GM23338 (cell line): ENCODE results near the gene GSTM2. TPM values are rescaled to one million over a fixed set of nuclear protein-coding genes. Genes with fewer than 3 reads are reported as not detected.

Experiments used
- ATAC-seq: fragments of 200-7000 bp; cut with Tn5 transposase; 3 replicates; pipeline ENCODE4 v1.9.1; 2020
- DNase-seq: peaks from one replicate; pipeline ENCODE4 v3.0.0-alpha.2; 2015; ENCODE audit warnings: low spot score
- H2AFZ ChIP-seq: fragments of 200-600 bp; sonication (generic); 2 replicates; pipeline ENCODE4 v1.8.0; 2016; ENCODE audit warnings: antibody characterized with exemption, mild to moderate bottlenecking, moderate library complexity
- H3F3A ChIP-seq: fragments of 200-600 bp; sonication (generic); replicated peaks from 2 replicates; pipeline ENCODE4 v1.8.0; 2017; ENCODE audit warnings: antibody characterized with exemption, mixed run types, low read depth
- H3K27ac ChIP-seq: fragments of 200-600 bp; sonication (generic); 2 replicates; pipeline ENCODE4 v1.6.1; 2016; ENCODE audit warnings: low read depth
- H3K27me3 ChIP-seq: fragments of 200-600 bp; sonication (generic); 2 replicates; pipeline ENCODE4 v1.8.0; 2016; ENCODE audit warnings: mild to moderate bottlenecking, mixed run types, moderate library complexity; ENCODE audit not compliant: insufficient read depth
- H3K36me3 ChIP-seq: fragments of 200-600 bp; sonication (generic); 2 replicates; pipeline ENCODE4 v1.8.0; 2016; ENCODE audit warnings: mild to moderate bottlenecking; ENCODE audit not compliant: insufficient read depth
- H3K4me1 ChIP-seq: fragments of 200-600 bp; sonication (generic); 2 replicates; pipeline ENCODE4 v1.8.0; 2016; ENCODE audit warnings: mild to moderate bottlenecking, moderate library complexity; ENCODE audit not compliant: insufficient read depth
- H3K4me2 ChIP-seq: fragments of 200-600 bp; sonication (generic); 2 replicates; pipeline ENCODE4 v1.7.1; 2017; ENCODE audit warnings: mixed run types
- H3K4me3 ChIP-seq: fragments of 200-600 bp; sonication (generic); 2 replicates; pipeline ENCODE4 v1.6.1; 2016; ENCODE audit warnings: mixed run types
- H3K79me2 ChIP-seq: fragments of 200-600 bp; sonication (generic); replicated peaks from 2 replicates; pipeline ENCODE4 v1.8.0; 2017; ENCODE audit warnings: mild to moderate bottlenecking; ENCODE audit not compliant: insufficient read depth
- H3K9me2 ChIP-seq: fragments of 200-600 bp; sonication (generic); 2 replicates; pipeline ENCODE4 v1.8.0; 2017; ENCODE audit not compliant: insufficient read depth
- H4K20me1 ChIP-seq: fragments of 200-600 bp; sonication (generic); replicated peaks from 2 replicates; pipeline ENCODE4 v1.8.0; 2017; ENCODE audit warnings: mild to moderate bottlenecking; ENCODE audit not compliant: insufficient read depth
- H3K27ac Mint-ChIP-seq: 2 replicates; pipeline ENCODE4 v1.8.0; 2020; ENCODE audit warnings: inconsistent platforms, mild to moderate bottlenecking, moderate library complexity, mixed read lengths
- H3K27me3 Mint-ChIP-seq: 3 replicates; pipeline ENCODE4 v1.8.0; 2022; ENCODE audit warnings: low read depth, mild to moderate bottlenecking, moderate library complexity, mixed read lengths, inconsistent platforms; ENCODE audit not compliant: insufficient read depth, poor library complexity
- H3K36me3 Mint-ChIP-seq: 3 replicates; pipeline ENCODE4 v1.8.0; 2021; ENCODE audit warnings: low read depth, mild to moderate bottlenecking, inconsistent platforms, moderate library complexity, mixed read lengths
- H3K4me1 Mint-ChIP-seq: 3 replicates; pipeline ENCODE4 v1.8.0; 2020; ENCODE audit warnings: mild to moderate bottlenecking, inconsistent platforms, mixed read lengths
- H3K4me3 Mint-ChIP-seq: 3 replicates; pipeline ENCODE4 v1.8.0; 2021; ENCODE audit warnings: moderate library complexity, mild to moderate bottlenecking, inconsistent platforms, mixed read lengths
- H3K9me3 Mint-ChIP-seq: 3 replicates; pipeline ENCODE4 v1.8.0; 2020; ENCODE audit warnings: moderate library complexity, mild to moderate bottlenecking, inconsistent platforms, mixed read lengths
- CREB1 ChIP-seq: fragments of 250-450 bp; sonication (Bioruptor Pico); IDR thresholded peaks from 2 replicates; pipeline ENCODE4 v1.5.0; 2020; ENCODE audit warnings: low read depth, mild to moderate bottlenecking, moderate library complexity
- EZH2 ChIP-seq: fragments of 200-600 bp; sonication (generic); IDR thresholded peaks from one replicate; pipeline ENCODE4 v1.8.0; 2017; ENCODE audit warnings: antibody characterized with exemption, mild to moderate bottlenecking, low read depth; ENCODE audit not compliant: unreplicated experiment
- EZH2phosphoT487 ChIP-seq: fragments of 200-600 bp; sonication (generic); IDR thresholded peaks from one replicate; pipeline ENCODE4 v1.8.1; 2018; ENCODE audit warnings: antibody characterized with exemption; ENCODE audit not compliant: unreplicated experiment
- JUNB ChIP-seq: IDR thresholded peaks from one replicate; pipeline ENCODE4 v1.6.1; 2016; ENCODE audit warnings: antibody characterized with exemption; ENCODE audit not compliant: unreplicated experiment
- NANOG ChIP-seq: IDR thresholded peaks from 2 replicates; pipeline ENCODE4 v1.6.1; 2016; ENCODE audit warnings: antibody characterized with exemption, borderline replicate concordance
- POLR2AphosphoS5 ChIP-seq: IDR thresholded peaks from 2 replicates; pipeline ENCODE4 v1.6.1; 2016; ENCODE audit warnings: antibody characterized with exemption, low read depth
- STAT1 ChIP-seq: IDR thresholded peaks from one replicate; pipeline ENCODE4 v1.6.1; 2016; ENCODE audit warnings: antibody characterized with exemption; ENCODE audit not compliant: unreplicated experiment
- ZNF114 ChIP-seq: fragments of 250-450 bp; sonication (Bioruptor Pico); IDR thresholded peaks from 2 replicates; pipeline ENCODE4 v1.5.0; 2020; ENCODE audit warnings: mild to moderate bottlenecking, moderate library complexity
- ZNF331 ChIP-seq: fragments of 250-450 bp; sonication (Bioruptor Pico); IDR thresholded peaks from 2 replicates; pipeline ENCODE4 v1.5.0; 2020; ENCODE audit warnings: low read depth, mild to moderate bottlenecking, moderate library complexity
- polyA plus RNA-seq: library from polyadenylated mRNA; unstranded; fragments of >200 nt; fragmentation: Nextera tagmentation; extraction: Ambion mirVana; gene quantifications from 2 replicates; pipeline ENCODE4 v1.2.1, GENCODE V29; 2016
- total RNA-seq: library from RNA; depleted of rRNA; stranded (reverse); fragments of >200 nt; shearing (Covaris generic); gene quantifications from 2 replicates; pipeline ENCODE4 v1.2.3, GENCODE V29; 2014
- TF ChIP-seq, protein P1 (sequence below), 2 experiments: fragments of 200-600 bp in 1 of 2; sonication (generic) in 1 of 2; conservative IDR thresholded peaks; 2 replicates each; pipeline versions ENCODE4 v1.5.1 to v1.6.1; 2016 to 2017; ENCODE audit warnings: antibody characterized with exemption in 2 of 2, low read depth in 2 of 2, mild to moderate bottlenecking in 2 of 2, moderate library complexity in 1 of 2
- TF ChIP-seq, protein P2 (sequence below): IDR thresholded peaks from 2 replicates; pipeline ENCODE4 v1.6.1; 2016; ENCODE audit warnings: antibody characterized with exemption
- TF ChIP-seq, protein P3 (sequence below): fragments of 250-450 bp; sonication (Bioruptor Pico); IDR thresholded peaks from 2 replicates; pipeline ENCODE4 v1.5.0; 2020; ENCODE audit warnings: mild to moderate bottlenecking, moderate library complexity

Gene GSTM2
- total and polyA plus RNA-seq, 2 experiments from 2014 or later = 8.9 to 16.0 TPM

DNA sequence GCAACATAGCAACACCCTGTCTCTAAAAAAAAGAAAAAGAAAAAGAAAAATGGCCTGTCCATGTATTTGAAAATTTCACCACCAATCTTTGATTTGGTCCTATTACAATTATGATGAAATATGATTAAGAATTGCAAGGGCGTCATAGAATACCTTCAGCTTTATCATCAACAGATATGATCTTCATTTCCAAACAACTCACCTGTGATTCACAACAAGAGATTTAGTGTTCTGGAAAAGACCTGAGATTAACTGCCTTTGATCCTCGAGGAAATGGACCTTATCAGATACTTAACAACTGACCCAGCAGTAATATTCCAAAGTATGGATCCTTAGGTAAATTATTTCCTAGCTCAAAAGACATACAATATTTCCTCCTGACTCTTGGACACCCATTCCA is 15.5 kb upstream of the GSTM2 start:
- ATAC-seq = no peak
- Mint-ChIP-seq H3K27ac (no peak overlapping the region), H3K9me3 (no peaks in the 10 kb centered on the region), H3K36me3 (no peaks in the 10 kb centered on the region), H3K4me3 (no peak overlapping the region), H3K4me1 (peaks cover 11% of the 10 kb centered on the region), H3K27me3 (peaks cover 5% of the 10 kb centered on the region)
- Histone ChIP-seq H2AFZ (no peak overlapping the region), H3K4me3 (no peak overlapping the region), H3K79me2 (no peaks in the 10 kb centered on the region), H3K36me3 (no peaks in the 10 kb centered on the region), H3K9me2 (no peaks in the 10 kb centered on the region), H3K4me1 (peaks cover 10% of the 10 kb centered on the region; the same call in 1 of the 2 replicates), H4K20me1 (no peaks in the 10 kb centered on the region; the same call in 1 of the 2 replicates), H3K4me2 (no peak overlapping the region), H3K27ac (no peak overlapping the region), H3F3A (peaks cover 6% of the 10 kb centered on the region), H3K27me3 (peaks cover 18% of the 10 kb centered on the region)
- TF ChIP-seq CREB1 (CRISPR knock-in tag) (no peak), POLR2AphosphoS5 (no peak), ZNF331 (CRISPR knock-in tag) (no peak), NANOG (no peak), ZNF114 (CRISPR knock-in tag) (no peak), JUNB (no peak), EZH2phosphoT487 (no peak), EZH2 (no peak), STAT1 (no peak)
- TF ChIP-seq, protein P1, sequence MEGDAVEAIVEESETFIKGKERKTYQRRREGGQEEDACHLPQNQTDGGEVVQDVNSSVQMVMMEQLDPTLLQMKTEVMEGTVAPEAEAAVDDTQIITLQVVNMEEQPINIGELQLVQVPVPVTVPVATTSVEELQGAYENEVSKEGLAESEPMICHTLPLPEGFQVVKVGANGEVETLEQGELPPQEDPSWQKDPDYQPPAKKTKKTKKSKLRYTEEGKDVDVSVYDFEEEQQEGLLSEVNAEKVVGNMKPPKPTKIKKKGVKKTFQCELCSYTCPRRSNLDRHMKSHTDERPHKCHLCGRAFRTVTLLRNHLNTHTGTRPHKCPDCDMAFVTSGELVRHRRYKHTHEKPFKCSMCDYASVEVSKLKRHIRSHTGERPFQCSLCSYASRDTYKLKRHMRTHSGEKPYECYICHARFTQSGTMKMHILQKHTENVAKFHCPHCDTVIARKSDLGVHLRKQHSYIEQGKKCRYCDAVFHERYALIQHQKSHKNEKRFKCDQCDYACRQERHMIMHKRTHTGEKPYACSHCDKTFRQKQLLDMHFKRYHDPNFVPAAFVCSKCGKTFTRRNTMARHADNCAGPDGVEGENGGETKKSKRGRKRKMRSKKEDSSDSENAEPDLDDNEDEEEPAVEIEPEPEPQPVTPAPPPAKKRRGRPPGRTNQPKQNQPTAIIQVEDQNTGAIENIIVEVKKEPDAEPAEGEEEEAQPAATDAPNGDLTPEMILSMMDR (conservative IDR thresholded peaks at IDR 0.05; ENCODE audit: low read depth in 2 of 2) = no peak
- TF ChIP-seq, protein P2, sequence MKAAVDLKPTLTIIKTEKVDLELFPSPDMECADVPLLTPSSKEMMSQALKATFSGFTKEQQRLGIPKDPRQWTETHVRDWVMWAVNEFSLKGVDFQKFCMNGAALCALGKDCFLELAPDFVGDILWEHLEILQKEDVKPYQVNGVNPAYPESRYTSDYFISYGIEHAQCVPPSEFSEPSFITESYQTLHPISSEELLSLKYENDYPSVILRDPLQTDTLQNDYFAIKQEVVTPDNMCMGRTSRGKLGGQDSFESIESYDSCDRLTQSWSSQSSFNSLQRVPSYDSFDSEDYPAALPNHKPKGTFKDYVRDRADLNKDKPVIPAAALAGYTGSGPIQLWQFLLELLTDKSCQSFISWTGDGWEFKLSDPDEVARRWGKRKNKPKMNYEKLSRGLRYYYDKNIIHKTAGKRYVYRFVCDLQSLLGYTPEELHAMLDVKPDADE = no peak
- DNase-seq = no peak

DNA sequence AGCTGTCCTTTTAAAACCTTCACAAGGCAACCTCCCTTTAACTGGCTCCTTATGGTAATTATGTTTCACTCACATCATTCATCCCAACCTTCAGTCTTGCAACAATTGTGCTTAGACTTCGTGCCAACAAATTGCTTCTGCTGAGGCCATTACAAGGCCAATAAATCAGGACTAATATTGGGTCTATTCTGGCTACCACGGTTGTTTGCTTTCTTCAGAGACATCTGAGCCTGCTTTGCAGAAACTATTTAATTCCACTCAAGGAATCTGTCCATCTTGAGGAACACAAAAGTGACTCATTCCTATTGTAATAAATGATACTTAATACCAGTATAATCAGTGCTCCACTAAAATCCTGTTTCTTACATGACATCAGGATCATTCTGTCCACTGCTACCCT is 14.6 kb upstream of the GSTM2 start:
- Histone ChIP-seq H2AFZ (no peak overlapping the region), H3K4me2 (no peak overlapping the region), H3K4me1 (peaks cover 10% of the 10 kb centered on the region; the same call in 1 of the 2 replicates), H3K9me2 (no peaks in the 10 kb centered on the region), H3F3A (peaks cover 6% of the 10 kb centered on the region), H3K36me3 (no peaks in the 10 kb centered on the region), H4K20me1 (no peaks in the 10 kb centered on the region; the same call in 1 of the 2 replicates), H3K27me3 (peaks cover 18% of the 10 kb centered on the region), H3K27ac (no peak overlapping the region), H3K4me3 (no peak overlapping the region), H3K79me2 (no peaks in the 10 kb centered on the region)
- DNase-seq (no peak), ATAC-seq (no peak)
- peaks cover 11% of the 10 kb centered on the region for H3K4me1 Mint-ChIP-seq
- peaks cover 5% of the 10 kb centered on the region for H3K27me3 Mint-ChIP-seq
- H3K4me3 Mint-ChIP-seq = no peak overlapping the region
- no peak overlapping the region for H3K27ac Mint-ChIP-seq
- H3K36me3 Mint-ChIP-seq = no peaks in the 10 kb centered on the region
- H3K9me3 Mint-ChIP-seq = no peaks in the 10 kb centered on the region
- TF ChIP-seq ZNF114 (CRISPR knock-in tag) = no peak
- TF ChIP-seq STAT1 = no peak
- TF ChIP-seq, protein P3, sequence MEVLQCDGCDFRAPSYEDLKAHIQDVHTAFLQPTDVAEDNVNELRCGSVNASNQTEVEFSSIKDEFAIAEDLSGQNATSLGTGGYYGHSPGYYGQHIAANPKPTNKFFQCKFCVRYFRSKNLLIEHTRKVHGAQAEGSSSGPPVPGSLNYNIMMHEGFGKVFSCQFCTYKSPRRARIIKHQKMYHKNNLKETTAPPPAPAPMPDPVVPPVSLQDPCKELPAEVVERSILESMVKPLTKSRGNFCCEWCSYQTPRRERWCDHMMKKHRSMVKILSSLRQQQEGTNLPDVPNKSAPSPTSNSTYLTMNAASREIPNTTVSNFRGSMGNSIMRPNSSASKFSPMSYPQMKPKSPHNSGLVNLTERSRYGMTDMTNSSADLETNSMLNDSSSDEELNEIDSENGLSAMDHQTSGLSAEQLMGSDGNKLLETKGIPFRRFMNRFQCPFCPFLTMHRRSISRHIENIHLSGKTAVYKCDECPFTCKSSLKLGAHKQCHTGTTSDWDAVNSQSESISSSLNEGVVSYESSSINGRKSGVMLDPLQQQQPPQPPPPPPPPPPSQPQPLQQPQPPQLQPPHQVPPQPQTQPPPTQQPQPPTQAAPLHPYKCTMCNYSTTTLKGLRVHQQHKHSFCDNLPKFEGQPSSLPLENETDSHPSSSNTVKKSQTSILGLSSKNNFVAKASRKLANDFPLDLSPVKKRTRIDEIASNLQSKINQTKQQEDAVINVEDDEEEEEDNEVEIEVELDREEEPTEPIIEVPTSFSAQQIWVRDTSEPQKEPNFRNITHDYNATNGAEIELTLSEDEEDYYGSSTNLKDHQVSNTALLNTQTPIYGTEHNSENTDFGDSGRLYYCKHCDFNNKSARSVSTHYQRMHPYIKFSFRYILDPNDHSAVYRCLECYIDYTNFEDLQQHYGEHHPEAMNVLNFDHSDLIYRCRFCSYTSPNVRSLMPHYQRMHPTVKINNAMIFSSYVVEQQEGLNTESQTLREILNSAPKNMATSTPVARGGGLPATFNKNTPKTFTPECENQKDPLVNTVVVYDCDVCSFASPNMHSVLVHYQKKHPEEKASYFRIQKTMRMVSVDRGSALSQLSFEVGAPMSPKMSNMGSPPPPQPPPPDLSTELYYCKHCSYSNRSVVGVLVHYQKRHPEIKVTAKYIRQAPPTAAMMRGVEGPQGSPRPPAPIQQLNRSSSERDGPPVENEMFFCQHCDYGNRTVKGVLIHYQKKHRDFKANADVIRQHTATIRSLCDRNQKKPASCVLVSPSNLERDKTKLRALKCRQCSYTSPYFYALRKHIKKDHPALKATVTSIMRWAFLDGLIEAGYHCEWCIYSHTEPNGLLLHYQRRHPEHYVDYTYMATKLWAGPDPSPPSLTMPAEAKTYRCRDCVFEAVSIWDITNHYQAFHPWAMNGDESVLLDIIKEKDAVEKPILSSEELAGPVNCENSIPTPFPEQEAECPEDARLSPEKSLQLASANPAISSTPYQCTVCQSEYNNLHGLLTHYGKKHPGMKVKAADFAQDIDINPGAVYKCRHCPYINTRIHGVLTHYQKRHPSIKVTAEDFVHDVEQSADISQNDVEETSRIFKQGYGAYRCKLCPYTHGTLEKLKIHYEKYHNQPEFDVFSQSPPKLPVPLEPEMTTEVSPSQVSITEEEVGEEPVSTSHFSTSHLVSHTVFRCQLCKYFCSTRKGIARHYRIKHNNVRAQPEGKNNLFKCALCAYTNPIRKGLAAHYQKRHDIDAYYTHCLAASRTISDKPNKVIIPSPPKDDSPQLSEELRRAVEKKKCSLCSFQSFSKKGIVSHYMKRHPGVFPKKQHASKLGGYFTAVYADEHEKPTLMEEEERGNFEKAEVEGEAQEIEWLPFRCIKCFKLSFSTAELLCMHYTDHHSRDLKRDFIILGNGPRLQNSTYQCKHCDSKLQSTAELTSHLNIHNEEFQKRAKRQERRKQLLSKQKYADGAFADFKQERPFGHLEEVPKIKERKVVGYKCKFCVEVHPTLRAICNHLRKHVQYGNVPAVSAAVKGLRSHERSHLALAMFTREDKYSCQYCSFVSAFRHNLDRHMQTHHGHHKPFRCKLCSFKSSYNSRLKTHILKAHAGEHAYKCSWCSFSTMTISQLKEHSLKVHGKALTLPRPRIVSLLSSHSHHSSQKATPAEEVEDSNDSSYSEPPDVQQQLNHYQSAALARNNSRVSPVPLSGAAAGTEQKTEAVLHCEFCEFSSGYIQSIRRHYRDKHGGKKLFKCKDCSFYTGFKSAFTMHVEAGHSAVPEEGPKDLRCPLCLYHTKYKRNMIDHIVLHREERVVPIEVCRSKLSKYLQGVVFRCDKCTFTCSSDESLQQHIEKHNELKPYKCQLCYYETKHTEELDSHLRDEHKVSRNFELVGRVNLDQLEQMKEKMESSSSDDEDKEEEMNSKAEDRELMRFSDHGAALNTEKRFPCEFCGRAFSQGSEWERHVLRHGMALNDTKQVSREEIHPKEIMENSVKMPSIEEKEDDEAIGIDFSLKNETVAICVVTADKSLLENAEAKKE (CRISPR knock-in tag) = no peak
- TF ChIP-seq, protein P2 = no peak
